ENCODE data around the gene ARHGAP24.
"Not testable (repeated sequence)": the region's sequence is repeated elsewhere in the genome, so short reads cannot be mapped to it uniquely, and the experiment has no call there.

The ARHGAP24 gene

DNA sequence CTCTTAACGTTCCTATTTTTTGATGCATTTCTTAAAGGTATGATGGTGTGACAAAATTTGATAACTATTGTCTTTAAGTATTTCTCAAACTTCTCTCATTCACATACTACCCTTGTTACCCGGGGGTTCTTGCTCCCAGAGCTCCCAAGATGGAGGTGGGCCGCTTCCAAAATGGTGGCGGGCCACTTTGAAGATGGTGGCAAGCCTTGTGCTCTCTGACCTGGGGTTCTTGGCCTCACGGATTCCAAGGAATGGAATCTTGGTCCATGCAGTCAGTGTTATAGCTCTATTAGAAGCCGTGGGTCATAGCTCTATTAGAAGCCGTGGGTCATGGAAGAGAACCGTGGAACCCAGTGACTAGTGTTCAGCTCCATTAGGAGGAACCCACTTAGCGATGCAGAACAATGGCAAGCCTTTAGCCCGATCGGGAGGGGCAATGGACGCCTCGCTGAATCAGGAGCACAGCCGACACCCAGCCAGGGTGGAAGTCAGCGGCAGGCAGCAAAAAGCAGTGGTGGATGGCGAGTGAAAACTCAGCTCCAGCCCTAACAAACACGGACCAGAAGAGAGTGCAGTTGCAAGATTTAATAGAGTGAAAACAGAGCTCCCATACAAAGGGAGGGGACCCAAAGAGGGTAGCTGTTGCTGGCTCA is 481.5 kb downstream of the ARHGAP24 start:
- DNase-seq (ENCODE audit: low read depth in 2 of 2) = no peak

DNA sequence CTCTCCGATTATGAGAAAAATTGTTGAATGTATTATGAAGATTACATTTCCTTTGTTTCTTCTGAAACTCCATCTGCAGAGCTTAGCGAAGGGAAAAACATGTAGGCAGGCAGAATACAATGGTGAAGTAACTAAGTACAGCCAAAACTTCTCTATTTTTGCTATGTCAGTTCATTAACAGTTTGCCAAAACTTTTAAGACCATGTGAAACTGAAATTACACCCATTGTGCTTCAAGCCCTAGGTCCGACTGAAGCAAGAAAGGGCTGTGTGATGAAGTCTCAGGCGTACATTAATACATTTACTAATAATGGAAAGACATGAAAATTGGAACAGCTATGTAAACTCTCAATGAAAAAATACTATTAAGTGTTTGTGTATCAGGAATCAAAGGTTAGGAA is 486.9 kb downstream of the ARHGAP24 start:
- no peak for DNase-seq (ENCODE audit: low read depth in 2 of 2)

DNA sequence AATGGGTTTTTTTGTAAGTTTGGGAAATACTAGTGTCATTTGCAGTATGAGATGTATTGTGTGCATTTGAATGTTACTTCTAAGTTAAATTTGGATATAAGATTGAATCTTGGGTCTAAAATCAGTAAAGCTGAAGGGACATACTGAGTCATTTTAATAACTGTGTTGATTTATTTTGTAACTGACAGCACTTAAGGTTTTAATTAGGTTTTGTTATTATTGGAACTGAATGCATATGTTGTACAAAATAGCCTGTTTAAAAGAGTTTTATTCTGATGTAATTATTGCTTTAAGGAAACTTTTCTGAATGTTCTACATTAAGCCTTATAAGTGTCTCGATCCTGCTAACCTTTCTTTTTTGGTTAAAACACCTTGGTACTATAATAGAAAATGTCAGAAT is 488.3 kb downstream of the ARHGAP24 start:
- no peak for DNase-seq (ENCODE audit: low read depth in 2 of 2)

DNA sequence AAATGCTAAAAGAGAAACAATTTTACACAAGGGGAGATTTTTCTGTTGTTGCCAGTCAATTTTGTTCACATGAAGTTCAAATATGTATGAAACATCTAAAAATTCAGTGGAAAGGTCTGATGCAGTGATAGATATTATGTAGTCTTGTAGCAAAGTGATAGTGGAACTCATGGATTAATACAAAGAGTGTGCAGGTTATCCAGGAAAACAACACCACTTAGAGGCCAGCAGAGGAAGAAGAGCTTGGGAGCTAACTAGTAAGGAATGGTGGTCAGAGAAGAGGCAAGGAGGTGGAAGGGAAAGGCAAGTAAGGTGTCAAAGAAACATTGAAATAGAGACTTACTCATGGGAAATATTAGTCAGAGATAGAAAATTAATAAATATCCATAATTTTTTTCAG is 489.3 kb downstream of the ARHGAP24 start:
- no peak for DNase-seq (ENCODE audit: low read depth in 2 of 2)

DNA sequence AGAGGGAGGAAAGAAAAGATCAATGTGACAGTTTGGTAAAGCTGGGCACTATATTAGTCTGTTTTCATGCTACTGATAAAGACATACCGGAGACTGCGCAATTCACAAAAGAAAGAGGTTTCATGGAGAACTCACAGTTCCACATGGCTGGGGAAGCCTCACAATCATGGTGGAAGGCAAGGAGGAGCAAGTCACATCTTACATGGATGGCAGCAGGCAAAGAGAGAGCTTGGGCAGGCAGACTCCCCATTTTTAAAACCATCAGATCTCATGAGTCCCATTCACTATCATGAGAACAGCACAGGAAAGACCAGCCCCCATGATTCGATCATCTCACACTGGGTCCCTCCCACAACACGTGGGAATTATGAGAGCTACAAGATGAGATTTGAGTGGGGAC is 490.1 kb downstream of the ARHGAP24 start:
- DNase-seq (ENCODE audit: low read depth in 2 of 2) = not testable (repeated sequence)

DNA sequence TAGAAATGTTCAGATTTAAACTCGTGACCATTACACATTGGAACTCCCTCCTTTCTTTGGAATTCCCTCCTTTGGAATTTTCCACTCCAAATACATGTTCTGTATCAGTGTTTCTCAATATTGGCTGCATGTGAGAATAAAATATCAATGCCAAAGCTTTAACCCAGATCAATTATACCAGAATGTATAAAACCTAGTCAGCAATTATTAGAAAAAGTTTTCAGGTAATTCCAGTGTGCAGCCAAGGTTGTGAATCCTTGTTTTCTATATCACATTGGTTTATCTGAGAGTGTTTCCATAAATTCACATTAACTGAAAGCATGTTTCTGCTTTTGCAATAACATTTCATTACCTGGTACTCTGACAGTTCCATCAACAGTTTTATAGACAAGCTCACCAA is 490.6 kb downstream of the ARHGAP24 start:
- DNase-seq (ENCODE audit: low read depth in 2 of 2) = no peak

DNA sequence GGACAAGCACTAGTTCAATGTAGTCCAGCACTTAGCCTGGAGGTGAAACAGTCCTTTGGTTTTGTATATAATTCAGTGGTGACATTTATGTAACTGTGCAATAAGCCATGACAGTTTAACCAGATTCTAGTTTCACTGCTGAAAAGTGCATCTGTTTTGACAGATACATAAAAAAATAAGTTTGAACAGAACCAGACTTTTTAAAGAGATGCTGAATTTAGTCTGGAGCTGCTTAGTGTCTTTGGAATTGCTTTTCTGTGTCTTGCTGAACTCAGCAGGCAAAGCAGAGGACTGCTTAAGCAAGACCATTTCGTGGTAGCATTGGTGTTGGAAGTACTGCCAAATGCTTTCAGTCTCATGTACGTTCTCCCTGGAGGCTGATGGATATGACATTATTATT is 491.4 kb downstream of the ARHGAP24 start:
- no peak for DNase-seq (ENCODE audit: low read depth in 2 of 2)

DNA sequence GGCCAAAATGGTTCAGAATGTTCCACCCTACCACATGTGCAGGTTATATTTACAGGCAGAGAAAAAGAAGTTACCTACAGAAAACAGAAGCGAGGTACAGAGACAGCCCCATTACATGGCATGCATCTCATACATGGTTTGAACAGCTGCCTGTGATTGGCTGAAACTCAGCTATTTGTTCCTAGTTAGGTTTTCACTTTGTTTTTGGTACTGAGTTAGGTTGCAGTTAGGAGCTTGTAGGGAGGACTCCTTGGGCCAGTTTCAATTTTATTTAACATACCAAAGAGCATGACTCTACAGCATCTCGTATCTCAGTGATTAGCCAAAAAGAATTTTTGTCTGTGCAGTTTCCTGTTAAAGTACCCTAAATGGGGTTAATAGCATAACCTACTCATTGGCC is 492.9 kb downstream of the ARHGAP24 start:
- no peak for DNase-seq (ENCODE audit: low read depth in 2 of 2)

DNA sequence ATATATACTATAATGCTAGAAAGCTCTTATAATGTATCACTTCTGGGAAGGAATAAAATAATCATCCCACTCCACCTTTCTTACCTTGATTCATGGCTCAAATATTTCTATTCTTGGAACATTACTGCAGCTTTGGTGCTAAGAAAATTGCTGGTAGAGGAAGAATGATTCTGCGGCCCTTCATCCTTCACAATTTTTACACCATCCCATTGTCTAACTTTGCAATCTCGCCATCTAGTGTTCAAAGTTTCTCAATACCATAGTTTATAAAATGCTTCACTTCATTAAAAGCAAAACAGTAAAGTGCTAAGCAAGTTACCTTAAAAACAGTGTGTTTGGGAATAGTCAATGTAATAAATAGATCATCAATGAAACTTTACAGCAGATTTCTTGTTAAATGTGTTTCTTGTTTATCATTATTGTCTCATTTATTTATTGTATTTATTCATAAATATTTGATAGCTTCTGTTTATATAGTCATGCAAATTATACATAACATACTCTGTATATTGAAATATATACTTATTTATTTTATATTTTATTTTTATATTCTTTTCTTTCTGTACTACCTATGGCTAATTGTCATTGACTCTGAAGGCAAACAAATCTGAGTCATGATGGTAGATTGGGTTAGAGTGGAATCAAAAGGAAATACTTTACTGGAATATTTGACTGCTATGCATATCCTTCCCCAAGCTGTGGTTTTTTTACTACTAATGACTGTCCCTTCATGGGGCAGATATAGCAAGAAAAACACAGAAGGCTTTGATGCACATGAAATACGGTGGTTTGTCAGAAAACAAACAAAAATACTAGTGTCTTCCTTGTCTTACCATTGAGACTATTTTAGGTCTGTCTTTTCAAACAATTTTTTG is 494.2 kb downstream of the ARHGAP24 start:
- no peak for DNase-seq (ENCODE audit: low read depth in 2 of 2)

DNA sequence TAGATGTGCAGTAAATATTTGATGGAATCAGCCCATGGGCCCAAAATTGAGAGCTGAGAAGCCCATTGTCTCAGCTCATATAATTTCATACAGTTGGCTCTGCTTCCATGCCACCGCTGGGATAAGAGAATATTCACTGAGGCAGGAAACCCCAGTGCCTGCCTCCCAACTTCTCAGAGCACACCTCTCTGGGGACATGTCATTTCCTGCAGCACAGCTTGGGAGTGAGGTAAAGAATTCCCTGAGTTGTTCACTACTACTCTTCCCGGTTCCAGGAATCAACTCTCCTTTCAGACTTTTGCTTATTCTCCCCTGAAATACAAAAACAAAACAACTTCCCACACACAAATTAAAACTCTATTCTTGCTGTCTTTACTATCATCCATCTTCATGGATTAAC is 495.6 kb downstream of the ARHGAP24 start:
- no peak for DNase-seq (ENCODE audit: low read depth in 2 of 2)

DNA sequence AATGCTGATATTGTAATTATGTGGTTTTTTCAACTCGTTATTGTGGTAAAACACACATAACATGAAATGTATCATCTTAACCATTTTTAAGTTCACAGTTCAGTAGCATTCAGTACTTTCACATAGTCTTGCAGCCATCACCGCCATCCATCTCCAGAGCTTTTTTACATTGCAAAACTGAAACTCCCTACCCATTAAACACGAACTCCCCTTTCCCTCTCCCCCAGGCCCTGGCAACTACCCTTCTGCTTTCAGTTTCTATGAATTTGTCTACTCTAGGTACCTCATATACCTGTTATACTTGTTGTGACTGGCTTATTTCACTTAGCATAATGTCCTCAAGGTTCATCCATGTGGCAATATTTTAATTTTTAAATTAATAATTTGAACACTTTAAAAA is 504.3 kb downstream of the ARHGAP24 start:
- DNase-seq (ENCODE audit: low read depth in 2 of 2) = no peak

DNA sequence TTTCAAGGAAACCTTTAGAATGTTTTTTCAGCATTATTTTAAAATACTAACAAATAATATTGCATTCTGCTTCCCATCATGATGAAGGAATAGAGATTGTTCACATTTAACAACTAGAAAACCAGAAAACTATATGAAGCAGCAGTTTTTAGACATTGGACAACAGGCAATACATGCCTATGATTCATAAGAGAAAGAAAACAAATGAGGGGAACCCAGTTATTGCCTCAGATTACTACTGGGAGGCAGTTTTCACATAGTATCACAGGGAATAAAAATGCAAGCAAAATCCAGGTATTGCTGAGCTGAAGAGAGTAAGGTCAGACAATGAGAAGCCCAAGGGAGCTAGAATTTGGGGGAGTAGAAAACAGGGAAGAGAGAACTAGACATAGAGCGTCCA is 511.3 kb downstream of the ARHGAP24 start:
- DNase-seq (ENCODE audit: low read depth in 2 of 2) = no peak

DNA sequence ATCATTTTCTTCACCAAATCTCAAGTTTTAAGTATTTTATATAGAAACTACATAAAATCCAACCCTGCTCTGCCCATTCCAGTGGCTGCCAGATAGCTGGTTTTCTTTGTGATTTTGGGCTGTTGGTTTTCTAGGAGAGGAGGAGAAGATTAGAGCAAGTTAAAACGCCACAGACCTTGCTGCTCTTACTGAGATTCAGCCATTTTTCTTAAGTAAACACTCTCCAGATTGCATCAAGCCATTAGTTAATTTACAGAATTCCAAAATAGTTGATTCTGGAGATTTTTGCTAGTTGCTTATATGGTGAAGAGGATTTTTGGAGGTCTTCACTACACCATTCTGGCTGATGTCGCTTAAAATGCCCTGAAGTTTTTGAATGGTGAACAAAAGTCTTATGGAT is 518.7 kb downstream of the ARHGAP24 start:
- no peak for DNase-seq (ENCODE audit: low read depth in 2 of 2)

DNA sequence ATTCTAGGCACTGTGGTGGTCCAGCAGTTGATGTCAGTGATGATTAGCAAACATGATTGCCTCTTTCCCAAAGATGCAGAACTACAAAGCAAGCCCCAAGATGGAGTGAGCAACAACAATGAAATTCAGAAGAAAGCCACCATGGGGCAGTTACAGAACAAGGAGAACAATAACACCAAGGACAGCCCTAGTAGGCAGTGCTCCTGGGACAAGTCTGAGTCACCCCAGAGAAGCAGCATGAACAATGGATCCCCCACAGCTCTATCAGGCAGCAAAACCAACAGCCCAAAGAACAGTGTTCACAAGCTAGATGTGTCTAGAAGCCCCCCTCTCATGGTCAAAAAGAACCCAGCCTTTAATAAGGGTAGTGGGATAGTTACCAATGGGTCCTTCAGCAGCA is 519.6 kb downstream of the ARHGAP24 start:
- no peak for DNase-seq (ENCODE audit: low read depth in 2 of 2)

DNA sequence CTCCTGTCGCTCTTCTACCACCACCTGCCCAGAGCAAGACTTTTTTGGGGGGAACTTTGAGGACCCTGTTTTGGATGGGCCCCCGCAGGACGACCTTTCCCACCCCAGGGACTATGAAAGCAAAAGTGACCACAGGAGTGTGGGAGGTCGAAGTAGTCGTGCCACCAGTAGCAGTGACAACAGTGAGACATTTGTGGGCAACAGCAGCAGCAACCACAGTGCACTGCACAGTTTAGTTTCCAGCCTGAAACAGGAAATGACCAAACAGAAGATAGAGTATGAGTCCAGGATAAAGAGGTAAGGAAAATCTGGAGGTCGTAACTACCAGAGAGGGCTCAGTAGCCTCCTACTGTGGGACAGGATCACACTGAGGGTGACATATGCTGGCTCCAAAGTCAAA is 520.4 kb downstream of the ARHGAP24 start:
- no peak for DNase-seq (ENCODE audit: low read depth in 2 of 2)

DNA sequence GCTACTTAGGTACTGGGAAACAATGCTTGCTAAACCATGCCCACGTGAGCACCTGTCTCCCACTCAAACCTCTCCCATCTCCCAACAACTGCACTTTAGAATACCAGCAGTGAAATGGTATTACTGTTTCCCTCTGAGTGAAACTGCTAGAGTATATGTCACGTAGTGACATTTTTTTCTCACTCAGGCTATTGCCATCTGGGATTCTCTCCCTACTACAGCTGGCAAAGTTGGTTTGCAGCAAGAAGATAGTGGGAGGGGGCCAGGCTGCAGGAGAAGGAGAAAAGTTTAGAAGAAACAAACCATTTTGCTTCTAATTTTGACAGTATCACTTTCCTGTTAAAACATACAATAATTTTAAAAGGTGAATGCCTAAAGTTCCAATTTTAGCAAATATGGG is 526.6 kb downstream of the ARHGAP24 start:
- DNase-seq (ENCODE audit: low read depth in 2 of 2) = no peak

DNA sequence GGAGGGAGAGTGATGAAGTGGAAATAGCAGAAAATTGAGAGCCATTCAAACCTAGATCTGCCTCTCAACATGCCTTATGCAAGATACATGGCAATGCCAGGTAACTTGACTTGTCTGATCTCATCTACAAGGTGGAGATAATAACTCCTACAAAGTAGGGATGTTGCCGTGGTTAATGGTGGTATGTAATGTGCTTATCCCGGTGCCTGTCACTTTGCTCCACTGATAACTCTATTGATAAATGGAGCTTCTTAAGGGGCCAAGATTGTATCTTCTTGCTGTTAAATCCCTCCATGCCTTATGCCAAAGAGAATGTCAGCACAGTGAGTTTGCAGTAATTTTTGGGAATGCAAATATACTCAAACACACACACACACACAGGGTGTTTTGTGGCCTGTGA is 529.1 kb downstream of the ARHGAP24 start:
- no peak for DNase-seq (ENCODE audit: low read depth in 2 of 2)

DNA sequence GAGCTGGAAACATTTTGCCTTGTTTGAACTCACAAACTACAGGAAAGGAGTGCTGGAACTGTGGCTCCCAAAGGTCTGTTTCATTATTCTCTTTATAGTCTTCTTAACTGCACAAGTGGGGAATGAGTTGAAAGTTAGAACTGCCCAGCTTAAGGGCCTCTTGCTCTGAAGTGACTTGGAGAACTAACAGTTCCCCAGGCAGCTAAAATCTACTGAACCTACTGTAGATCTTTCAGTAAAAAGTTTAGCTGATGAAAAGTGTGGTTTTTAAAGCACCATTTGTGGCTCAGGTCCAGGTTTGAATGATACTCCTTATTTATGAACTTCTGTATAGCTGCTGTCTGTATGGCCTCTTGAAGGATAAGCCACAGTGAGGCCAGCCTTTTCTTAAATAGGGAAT is 531.1 kb downstream of the ARHGAP24 start:
- DNase-seq (ENCODE audit: low read depth in 2 of 2) = no peak

DNA sequence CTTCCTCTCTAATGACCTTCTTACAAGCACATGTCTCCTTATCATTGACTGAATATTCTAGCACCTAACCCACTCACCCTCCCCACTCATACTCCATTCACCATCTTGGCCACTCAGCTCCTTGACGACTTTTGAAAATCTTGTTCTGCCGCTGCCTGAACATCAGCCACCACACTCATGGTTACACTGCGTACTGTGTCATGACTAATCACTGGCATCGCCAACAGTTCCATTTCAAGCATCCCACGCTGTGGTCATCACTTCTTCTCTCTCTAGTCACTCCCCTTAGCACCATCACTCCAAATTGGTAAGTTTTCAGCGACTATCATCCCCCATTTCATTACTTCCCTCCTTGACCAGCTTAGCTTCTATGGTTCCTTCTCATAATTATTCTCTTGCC is 532.1 kb downstream of the ARHGAP24 start:
- DNase-seq (ENCODE audit: low read depth in 2 of 2) = no peak

DNA sequence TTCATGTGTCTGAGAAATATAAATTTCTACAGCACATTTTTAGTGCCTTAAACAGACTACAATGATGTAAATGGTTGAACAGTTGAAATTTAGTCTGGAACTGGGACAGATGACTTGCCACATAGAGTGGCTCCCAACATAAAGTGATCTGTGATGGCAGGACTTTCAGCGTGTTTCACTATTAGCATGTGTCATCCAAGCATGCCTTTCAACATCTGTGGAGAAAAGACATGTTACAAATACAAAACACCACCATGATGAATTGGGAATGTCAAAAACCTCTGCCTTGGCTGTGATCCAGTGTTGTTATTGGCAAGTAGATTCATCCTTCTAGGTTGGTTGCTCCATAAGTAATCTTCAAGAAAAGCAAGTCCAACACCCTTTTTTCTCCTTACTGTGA is 536.2 kb downstream of the ARHGAP24 start:
- no peak for DNase-seq (ENCODE audit: low read depth in 2 of 2)

DNA sequence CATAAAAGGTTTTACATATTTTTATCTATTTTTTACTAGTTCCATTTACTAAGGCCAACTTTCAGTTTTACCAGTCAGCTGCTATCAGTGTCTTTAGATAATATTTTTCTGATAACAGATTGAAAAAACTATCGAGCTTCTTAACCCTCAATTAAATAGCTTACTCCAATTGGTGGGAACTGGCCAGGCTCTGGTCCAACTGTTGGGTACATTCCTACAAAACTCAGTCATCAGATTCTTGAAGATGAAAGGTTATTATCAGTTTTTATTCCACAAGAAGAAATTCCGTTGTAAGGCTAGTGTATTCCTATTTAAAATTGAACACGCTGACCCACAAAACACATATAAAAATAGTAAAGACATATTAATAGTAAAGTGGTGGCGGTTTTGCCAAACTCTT is 538.7 kb downstream of the ARHGAP24 start:
- no peak for DNase-seq (ENCODE audit: low read depth in 2 of 2)

DNA sequence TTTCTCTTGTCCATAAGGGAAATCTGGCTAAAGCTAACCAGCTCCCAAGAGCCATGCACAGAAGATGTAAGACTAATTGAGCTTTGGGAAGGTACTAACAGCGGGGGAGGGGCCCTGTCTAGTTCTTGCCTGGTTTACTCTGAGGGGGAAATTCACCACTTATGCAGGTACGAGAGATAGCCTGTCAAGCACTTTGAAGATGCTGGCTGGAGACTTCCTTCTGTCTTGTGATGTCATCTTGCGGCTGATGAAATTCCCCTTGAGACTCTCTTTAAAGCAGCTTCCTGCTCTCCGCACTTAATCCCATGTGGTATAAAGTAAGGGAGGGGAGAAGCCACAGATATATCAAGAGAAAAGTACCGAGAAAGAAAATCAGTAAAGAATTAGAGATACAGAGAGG is 539.6 kb downstream of the ARHGAP24 start:
- no peak for DNase-seq (ENCODE audit: low read depth in 2 of 2)
